ENCODE measurements around the gene ERAL1.
A peak's percentile ranks its signal among the peaks of the same experiment; 100 is the strongest.
"Not testable (repeated sequence)": the region's sequence is repeated elsewhere in the genome, so short reads cannot be mapped to it uniquely, and the experiment has no call there.

ERAL1 gene

DNA sequence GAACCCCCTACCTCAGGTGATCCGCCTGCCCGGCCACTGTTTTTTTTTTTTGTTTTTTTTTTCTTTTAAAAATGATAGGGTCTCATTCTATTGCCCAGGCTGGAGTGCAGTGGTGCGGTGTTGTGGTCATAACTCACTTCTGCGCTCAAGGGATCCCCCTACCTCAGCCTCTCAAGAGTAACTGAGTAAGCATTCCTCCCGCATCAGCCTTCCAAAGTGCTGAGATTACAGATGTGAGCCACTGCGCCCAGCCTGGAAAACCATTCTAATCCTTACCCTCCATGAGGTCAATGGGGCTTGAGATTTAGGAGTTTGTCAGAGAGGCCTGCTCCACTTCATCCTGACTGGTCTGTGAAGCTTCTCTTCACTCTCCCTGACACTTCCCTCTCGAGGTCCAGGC, 12.5 kb downstream of the ERAL1 start:
- TF ChIP-seq, protein P1, sequence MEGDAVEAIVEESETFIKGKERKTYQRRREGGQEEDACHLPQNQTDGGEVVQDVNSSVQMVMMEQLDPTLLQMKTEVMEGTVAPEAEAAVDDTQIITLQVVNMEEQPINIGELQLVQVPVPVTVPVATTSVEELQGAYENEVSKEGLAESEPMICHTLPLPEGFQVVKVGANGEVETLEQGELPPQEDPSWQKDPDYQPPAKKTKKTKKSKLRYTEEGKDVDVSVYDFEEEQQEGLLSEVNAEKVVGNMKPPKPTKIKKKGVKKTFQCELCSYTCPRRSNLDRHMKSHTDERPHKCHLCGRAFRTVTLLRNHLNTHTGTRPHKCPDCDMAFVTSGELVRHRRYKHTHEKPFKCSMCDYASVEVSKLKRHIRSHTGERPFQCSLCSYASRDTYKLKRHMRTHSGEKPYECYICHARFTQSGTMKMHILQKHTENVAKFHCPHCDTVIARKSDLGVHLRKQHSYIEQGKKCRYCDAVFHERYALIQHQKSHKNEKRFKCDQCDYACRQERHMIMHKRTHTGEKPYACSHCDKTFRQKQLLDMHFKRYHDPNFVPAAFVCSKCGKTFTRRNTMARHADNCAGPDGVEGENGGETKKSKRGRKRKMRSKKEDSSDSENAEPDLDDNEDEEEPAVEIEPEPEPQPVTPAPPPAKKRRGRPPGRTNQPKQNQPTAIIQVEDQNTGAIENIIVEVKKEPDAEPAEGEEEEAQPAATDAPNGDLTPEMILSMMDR (IDR thresholded peaks at IDR 0.05; ENCODE audit: poor library complexity, severe bottlenecking), result no peak
- no peaks in the 10 kb centered on the region for H3K27me3 ChIP-seq (ENCODE audit: insufficient read depth, poor library complexity, severe bottlenecking)
- no peak overlapping the region for H3K4me3 ChIP-seq (ENCODE audit: severe bottlenecking)
- no peaks in the 10 kb centered on the region for H3K9me3 ChIP-seq (ENCODE audit: severe bottlenecking)
- H3K4me1 ChIP-seq (ENCODE audit: insufficient read depth, poor library complexity, severe bottlenecking), result no peaks in the 10 kb centered on the region
- ATAC-seq (ENCODE audit: low read depth) (no peak), DNase-seq (ENCODE audit: low spot score) (no peak)
- H3K36me3 ChIP-seq (ENCODE audit: low read depth), result no peaks in the 10 kb centered on the region
- no peak overlapping the region for H3K27ac ChIP-seq (ENCODE audit: poor library complexity, severe bottlenecking)

DNA sequence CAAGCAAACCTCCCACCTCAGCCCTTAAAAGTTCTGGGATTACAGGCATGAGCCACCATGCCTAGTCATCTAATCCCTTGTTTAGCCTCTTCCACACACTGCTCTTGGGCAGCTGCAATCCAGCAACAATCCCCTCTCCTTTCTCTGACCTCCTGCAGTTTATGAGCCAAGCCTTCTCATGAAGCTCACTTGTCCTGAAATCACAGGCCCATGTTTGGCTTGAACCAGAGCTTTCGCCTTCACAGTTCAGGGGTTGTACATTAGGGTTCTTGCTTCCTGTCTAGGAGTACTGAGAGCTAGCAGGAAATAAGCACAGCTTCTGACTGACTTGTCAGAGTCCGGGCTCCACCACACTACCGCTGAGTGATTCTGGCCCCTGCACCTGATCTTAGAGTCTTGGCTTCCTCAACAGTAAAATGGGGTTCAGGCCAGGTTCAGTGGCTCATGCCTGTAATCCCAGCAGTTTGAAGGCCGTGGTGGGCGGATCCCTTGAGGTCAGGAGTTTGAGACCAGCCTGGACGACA, 16.3 kb downstream of the ERAL1 start:
- no peaks in the 10 kb centered on the region for H3K27me3 ChIP-seq (ENCODE audit: insufficient read depth, poor library complexity, severe bottlenecking)
- no peak overlapping the region for H3K4me3 ChIP-seq (ENCODE audit: severe bottlenecking)
- TF ChIP-seq, protein P1 (IDR thresholded peaks at IDR 0.05; ENCODE audit: poor library complexity, severe bottlenecking), result no peak
- no peak overlapping the region for H3K27ac ChIP-seq (ENCODE audit: poor library complexity, severe bottlenecking)
- no peaks in the 10 kb centered on the region for H3K9me3 ChIP-seq (ENCODE audit: severe bottlenecking)
- ATAC-seq (ENCODE audit: low read depth) (no peak), DNase-seq (ENCODE audit: low spot score) (no peak)
- H3K4me1 ChIP-seq (ENCODE audit: insufficient read depth, poor library complexity, severe bottlenecking), result peaks cover 3% of the 10 kb centered on the region
- H3K36me3 ChIP-seq (ENCODE audit: low read depth), result no peaks in the 10 kb centered on the region

DNA sequence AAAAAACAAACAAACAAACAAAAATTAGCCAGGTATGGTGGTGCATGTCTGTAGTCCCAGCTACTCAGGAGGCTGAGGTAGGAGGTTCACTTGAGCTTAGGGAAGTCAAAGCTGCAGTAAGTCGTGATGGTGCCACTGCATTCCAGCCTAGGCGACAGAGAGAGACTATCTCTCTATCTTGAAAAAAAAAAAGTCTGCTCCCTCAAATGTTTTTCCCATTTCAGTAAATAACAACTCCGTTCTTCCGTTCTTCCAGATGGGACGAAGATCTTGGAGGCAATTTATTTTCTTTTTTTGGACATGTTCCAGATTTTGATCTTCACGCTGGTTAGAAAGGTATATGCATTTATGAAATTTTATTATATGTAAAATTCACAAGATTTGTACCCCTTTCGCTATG, 19.0 kb downstream of the ERAL1 start:
- no peak overlapping the region for H3K27ac ChIP-seq (ENCODE audit: poor library complexity, severe bottlenecking)
- H3K4me3 ChIP-seq (ENCODE audit: severe bottlenecking), result no peak overlapping the region
- peaks cover 10% of the 10 kb centered on the region for H3K4me1 ChIP-seq (ENCODE audit: insufficient read depth, poor library complexity, severe bottlenecking)
- DNase-seq (ENCODE audit: low spot score) (no peak), ATAC-seq (ENCODE audit: low read depth) (no peak)
- H3K9me3 ChIP-seq (ENCODE audit: severe bottlenecking), result no peaks in the 10 kb centered on the region
- TF ChIP-seq, protein P1 (IDR thresholded peaks at IDR 0.05; ENCODE audit: poor library complexity, severe bottlenecking), result no peak
- H3K36me3 ChIP-seq (ENCODE audit: low read depth), result peaks cover 2% of the 10 kb centered on the region
- no peaks in the 10 kb centered on the region for H3K27me3 ChIP-seq (ENCODE audit: insufficient read depth, poor library complexity, severe bottlenecking)

DNA sequence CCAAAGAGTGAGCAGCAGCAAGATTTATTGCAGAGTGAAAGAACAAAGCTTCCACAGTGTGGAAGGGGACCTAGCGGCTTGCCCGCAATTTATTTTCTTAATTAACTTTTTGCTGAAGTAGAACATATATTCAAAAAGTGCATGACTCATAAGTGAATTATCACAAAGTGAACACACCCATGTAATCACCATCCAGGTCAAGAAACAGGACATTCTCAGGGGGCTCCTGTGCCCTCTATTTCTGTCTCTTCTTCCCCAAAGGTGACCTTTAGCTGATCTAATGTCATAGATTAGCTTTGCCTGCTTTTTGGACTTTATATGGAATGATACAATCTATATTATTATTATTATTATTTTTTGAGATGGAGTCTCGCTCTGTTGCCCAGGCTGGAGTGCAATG, 19.9 kb downstream of the ERAL1 start:
- Histone ChIP-seq H3K9me3 (ENCODE audit: severe bottlenecking) (no peaks in the 10 kb centered on the region), H3K27me3 (ENCODE audit: insufficient read depth, poor library complexity, severe bottlenecking) (no peaks in the 10 kb centered on the region), H3K4me1 (ENCODE audit: insufficient read depth, poor library complexity, severe bottlenecking) (peaks cover 14% of the 10 kb centered on the region), H3K27ac (ENCODE audit: poor library complexity, severe bottlenecking) (no peak overlapping the region), H3K4me3 (ENCODE audit: severe bottlenecking) (no peak overlapping the region), H3K36me3 (ENCODE audit: low read depth) (peaks cover 11% of the 10 kb centered on the region)
- TF ChIP-seq, protein P1 (IDR thresholded peaks at IDR 0.05; ENCODE audit: poor library complexity, severe bottlenecking), result no peak
- no peak for ATAC-seq (ENCODE audit: low read depth)
- no peak for DNase-seq (ENCODE audit: low spot score)

DNA sequence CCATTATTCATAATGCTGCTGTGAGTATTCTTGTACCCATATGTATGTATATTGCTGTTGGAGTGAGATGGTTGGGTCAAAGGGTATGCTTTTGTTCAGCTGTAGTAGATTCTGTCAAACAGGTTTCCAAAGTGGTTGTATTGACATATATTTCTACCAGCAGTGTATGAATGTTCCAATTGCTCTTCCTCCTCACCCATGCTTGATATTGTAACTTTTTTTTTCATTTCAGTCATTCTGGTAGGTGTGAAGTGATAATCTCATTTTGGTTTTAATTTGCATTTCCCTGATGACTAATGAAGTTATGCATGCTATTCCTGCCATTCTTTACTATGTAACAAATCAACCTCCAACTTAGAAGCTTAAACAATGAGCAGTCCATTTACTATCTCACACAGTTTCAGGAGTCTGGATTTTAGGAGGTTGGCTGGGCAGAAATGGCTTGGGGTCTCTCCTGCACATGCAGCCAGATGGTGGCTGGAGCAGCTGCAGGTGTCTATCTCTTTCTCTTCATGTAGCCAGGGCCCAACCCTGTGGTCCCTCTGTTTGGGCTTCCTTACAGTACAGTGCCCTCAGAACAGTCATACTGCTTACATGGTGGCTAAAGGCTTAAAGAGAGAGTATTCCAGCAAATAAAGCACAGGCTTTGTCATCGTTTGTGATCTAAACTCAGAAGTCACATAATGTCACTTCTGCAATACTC, 21.2 kb downstream of the ERAL1 start:
- H3K27ac ChIP-seq (ENCODE audit: poor library complexity, severe bottlenecking), result no peak overlapping the region
- no peaks in the 10 kb centered on the region for H3K9me3 ChIP-seq (ENCODE audit: severe bottlenecking)
- TF ChIP-seq, protein P1 (IDR thresholded peaks at IDR 0.05; ENCODE audit: poor library complexity, severe bottlenecking), result no peak
- no peak for ATAC-seq (ENCODE audit: low read depth)
- H3K27me3 ChIP-seq (ENCODE audit: insufficient read depth, poor library complexity, severe bottlenecking), result no peaks in the 10 kb centered on the region
- H3K4me1 ChIP-seq (ENCODE audit: insufficient read depth, poor library complexity, severe bottlenecking), result peaks cover 21% of the 10 kb centered on the region
- peaks cover 24% of the 10 kb centered on the region for H3K36me3 ChIP-seq (ENCODE audit: low read depth)
- DNase-seq (ENCODE audit: low spot score), result no peak
- no peak overlapping the region for H3K4me3 ChIP-seq (ENCODE audit: severe bottlenecking)

DNA sequence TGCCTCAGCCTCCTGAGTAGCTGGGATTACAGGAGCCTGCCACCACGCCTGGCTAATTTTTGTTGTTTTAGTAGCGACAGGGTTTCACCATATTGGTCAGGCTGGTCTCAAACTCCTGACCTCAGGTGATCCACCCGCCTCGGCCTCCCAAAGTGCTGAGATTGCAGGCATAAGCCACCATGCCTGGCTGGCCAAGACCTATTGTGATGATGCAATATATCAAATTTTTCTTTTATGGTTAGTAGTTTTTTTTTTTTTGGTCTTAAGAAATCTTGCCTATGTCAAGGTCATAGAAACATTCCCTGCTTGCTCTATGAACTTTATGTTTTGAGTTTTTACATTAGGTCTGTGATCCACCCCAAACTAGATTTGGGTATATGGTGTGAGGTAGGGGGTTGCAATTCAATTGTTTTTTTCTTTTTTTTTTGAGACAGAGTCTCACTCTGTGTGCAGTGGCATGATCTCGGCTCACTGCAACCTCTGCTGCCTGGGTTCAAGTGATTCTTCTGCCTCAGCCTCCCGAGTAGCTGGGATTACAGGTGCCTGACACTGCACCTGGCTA, 22.4 kb downstream of the ERAL1 start:
- H3K27ac ChIP-seq (ENCODE audit: poor library complexity, severe bottlenecking), result peak overlapping the region; percentile 65
- not testable (repeated sequence) for ATAC-seq (ENCODE audit: low read depth); DNase-seq (ENCODE audit: low spot score); H3K4me3 ChIP-seq (ENCODE audit: severe bottlenecking); H3K9me3 ChIP-seq (ENCODE audit: severe bottlenecking); H3K27me3 ChIP-seq (ENCODE audit: insufficient read depth, poor library complexity, severe bottlenecking)
- H3K36me3 ChIP-seq (ENCODE audit: low read depth), result peaks cover 36% of the 10 kb centered on the region
- peaks cover 23% of the 10 kb centered on the region for H3K4me1 ChIP-seq (ENCODE audit: insufficient read depth, poor library complexity, severe bottlenecking)
